ENCODE measurements around the gene DACH1. TPM values are rescaled to one million over a fixed set of nuclear protein-coding genes. Genes with fewer than 3 reads are reported as not detected.

DACH1 gene
- total RNA-seq, 4 donors from 2014 or later = 1.5 to 17.3 (median 3.3) TPM

GRCh38 chr13:71831716-71832115, 35.3 kb downstream of the DACH1 start:
- no peak for DNase-seq
- intact Hi-C loops (cut with DNase I; ENCODE audit: low total_unique reads) (no loop called here), in situ Hi-C loops (cut with MboI; ENCODE audit: low pct_ligation_motif_present in 1 of 4, low pct_unique_long_range_greater_than_20kb in 1 of 4, low sequenced_read_pairs in 3 of 4) (no loop called here)
- TF ChIP-seq CTCF (IDR thresholded peaks at IDR 0.05) (no peak), EP300 (IDR thresholded peaks at IDR 0.05; ENCODE audit: low read depth) (no peak), POLR2A (IDR thresholded peaks at IDR 0.05) (no peak), POLR2AphosphoS5 (IDR thresholded peaks at IDR 0.05) (no peak)
- H3K27me3 ChIP-seq = no peaks in the 10 kb centered on the region
- WGBS, 2 donors (ENCODE audit: low coverage in 1 of 2) = 27 to 41% methylated on average over 3 of the region's 3 CpGs
- H3K4me3 ChIP-seq = no peak overlapping the region
- no peaks in the 10 kb centered on the region for H3K9me3 ChIP-seq
- H3K27ac ChIP-seq = no peak overlapping the region
- H3K36me3 ChIP-seq = no peaks in the 10 kb centered on the region
- peaks cover 0 to 6% (median 0%) of the 10 kb centered on the region in 4 donors for H3K4me1 ChIP-seq

DNA sequence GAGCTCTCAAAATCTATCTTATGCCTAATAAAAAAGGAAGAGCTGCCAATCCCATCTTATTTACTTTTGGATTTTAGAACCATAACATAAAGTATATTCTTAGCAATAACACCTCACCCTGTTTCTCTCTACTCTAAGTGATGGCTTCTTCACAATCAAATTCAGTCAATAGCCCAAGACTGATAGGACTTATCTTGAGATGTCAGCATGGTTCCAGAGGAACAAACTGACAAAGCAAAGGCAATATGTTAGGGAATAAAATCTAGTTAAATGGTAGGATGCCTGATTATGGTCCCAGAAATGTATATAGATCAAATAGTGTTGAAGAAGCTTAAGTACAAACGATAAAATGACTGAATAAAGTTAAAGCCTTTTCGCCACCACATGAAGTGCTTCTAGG, 36.3 kb downstream of the DACH1 start:
- Histone ChIP-seq H3K4me1 (peaks cover 0 to 6% (median 0%) of the 10 kb centered on the region in 4 donors), H3K36me3 (no peaks in the 10 kb centered on the region), H3K4me3 (no peak overlapping the region), H3K9me3 (no peaks in the 10 kb centered on the region), H3K27me3 (no peaks in the 10 kb centered on the region), H3K27ac (no peak overlapping the region)
- 83 to 85% methylated on average over 2 of the region's 2 CpGs for WGBS, 2 donors (ENCODE audit: low coverage in 1 of 2)
- intact Hi-C loops (cut with DNase I; ENCODE audit: low total_unique reads) (no loop called here), in situ Hi-C loops (cut with MboI; ENCODE audit: low pct_ligation_motif_present in 1 of 4, low pct_unique_long_range_greater_than_20kb in 1 of 4, low sequenced_read_pairs in 3 of 4) (no loop called here)
- DNase-seq = no peak
- no peak for TF ChIP-seq CTCF (IDR thresholded peaks at IDR 0.05)
- no peak for TF ChIP-seq POLR2AphosphoS5 (IDR thresholded peaks at IDR 0.05)
- no peak for TF ChIP-seq POLR2A (IDR thresholded peaks at IDR 0.05)

DNA sequence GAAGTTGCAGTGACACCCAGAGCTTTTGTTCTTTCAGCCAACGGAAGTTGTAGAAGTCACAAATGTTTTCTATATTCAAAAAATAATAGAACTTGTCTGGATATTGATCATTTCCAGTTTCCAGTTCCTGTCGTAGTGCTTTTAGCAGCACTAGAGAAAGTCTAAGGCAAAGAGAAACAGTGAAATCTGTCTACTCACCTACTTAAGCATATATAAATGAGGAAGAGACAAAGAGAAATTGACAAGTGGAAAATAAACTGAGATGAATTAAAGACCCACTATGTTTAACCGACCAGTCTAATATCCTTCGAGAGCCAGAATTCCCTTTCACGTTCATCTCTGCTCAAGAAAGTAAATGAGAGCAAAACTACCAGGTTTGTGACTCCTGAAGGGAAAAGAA, 36.7 kb downstream of the DACH1 start:
- H3K27ac ChIP-seq = no peak overlapping the region
- TF ChIP-seq CTCF (IDR thresholded peaks at IDR 0.05) = no peak
- no peak for TF ChIP-seq EP300 (IDR thresholded peaks at IDR 0.05; ENCODE audit: low read depth)
- no peak for TF ChIP-seq POLR2A (IDR thresholded peaks at IDR 0.05)
- TF ChIP-seq POLR2AphosphoS5 (IDR thresholded peaks at IDR 0.05) = no peak
- intact Hi-C loops (cut with DNase I; ENCODE audit: low total_unique reads) (no loop called here), in situ Hi-C loops (cut with MboI; ENCODE audit: low pct_ligation_motif_present in 1 of 4, low pct_unique_long_range_greater_than_20kb in 1 of 4, low sequenced_read_pairs in 3 of 4) (no loop called here)
- no peaks in the 10 kb centered on the region for H3K9me3 ChIP-seq
- no peaks in the 10 kb centered on the region for H3K36me3 ChIP-seq
- H3K27me3 ChIP-seq = no peaks in the 10 kb centered on the region
- 61 to 70% methylated on average over 5 of the region's 5 CpGs for WGBS, 2 donors (ENCODE audit: low coverage in 1 of 2)
- peaks cover 0 to 5% (median 0%) of the 10 kb centered on the region in 4 donors for H3K4me1 ChIP-seq
- no peak for DNase-seq
- no peak overlapping the region for H3K4me3 ChIP-seq

DNA sequence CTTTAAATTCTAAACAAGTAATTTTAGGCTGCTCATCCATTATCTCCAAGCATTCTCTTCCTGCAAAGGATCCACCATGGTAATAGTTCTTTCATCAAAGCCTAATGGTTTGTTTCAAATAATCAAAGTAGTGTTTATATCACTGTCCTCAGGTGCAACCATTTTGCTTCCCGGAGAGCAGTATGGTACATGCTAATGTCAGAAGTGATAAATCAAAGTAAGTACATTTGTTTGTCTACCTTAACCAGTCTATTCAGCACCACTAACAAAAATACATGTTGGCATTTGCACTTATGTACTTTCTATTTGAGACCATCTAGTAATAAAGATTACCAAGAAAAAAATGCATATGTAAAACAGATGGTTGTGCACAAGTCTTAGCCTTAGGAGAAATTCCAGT, 37.5 kb downstream of the DACH1 start:
- no peak overlapping the region for H3K27ac ChIP-seq
- H3K27me3 ChIP-seq = no peaks in the 10 kb centered on the region
- in situ Hi-C loops (cut with MboI; ENCODE audit: low pct_ligation_motif_present in 1 of 4, low pct_unique_long_range_greater_than_20kb in 1 of 4, low sequenced_read_pairs in 3 of 4) (no loop called here), intact Hi-C loops (cut with DNase I; ENCODE audit: low total_unique reads) (no loop called here)
- no peaks in the 10 kb centered on the region for H3K36me3 ChIP-seq
- no peaks in the 10 kb centered on the region for H3K9me3 ChIP-seq
- no peak for DNase-seq
- no peaks in the 10 kb centered on the region for H3K4me1 ChIP-seq
- WGBS, 2 donors (ENCODE audit: low coverage in 1 of 2) = 67 to 74% methylated on average over 1 of the region's 1 CpG
- no peak overlapping the region for H3K4me3 ChIP-seq
- TF ChIP-seq CTCF (IDR thresholded peaks at IDR 0.05) (no peak), EP300 (IDR thresholded peaks at IDR 0.05; ENCODE audit: low read depth) (no peak), POLR2A (IDR thresholded peaks at IDR 0.05) (no peak), POLR2AphosphoS5 (IDR thresholded peaks at IDR 0.05) (no peak)
